IPS-NIHi7 (cell line): ENCODE data around the gene IFNA8.
A peak's percentile ranks its signal among the peaks of the same experiment; 100 is the strongest.
"Not testable (repeated sequence)": the region's sequence is repeated elsewhere in the genome, so short reads cannot be mapped to it uniquely, and the experiment has no call there.

Experiments
- DNase-seq: peaks from one replicate; pipeline ENCODE4 v3.0.0; 2012; ENCODE audit warnings: mixed read lengths; ENCODE audit errors: extremely low spot score

IFNA8 gene

DNA sequence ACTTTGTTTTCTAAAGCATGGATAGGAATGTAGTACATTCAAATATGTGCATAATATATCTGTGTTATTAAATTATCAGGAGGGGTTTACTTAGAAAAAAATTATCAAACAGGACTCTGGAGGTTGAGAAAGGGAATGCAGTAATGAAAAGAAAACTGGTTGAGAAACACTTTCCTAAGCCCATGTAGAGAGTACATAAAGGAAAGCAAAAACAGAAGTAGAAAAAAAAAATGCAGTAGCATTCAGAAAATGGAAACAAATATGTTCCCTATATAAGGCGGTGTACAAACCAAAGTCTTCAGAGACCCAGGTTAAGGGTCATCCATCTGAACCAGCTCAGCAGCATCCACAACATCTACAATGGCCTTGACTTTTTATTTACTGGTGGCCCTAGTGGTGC, at the start of gene IFNA8:
TSS of gene IFNA8 (plus strand) at position 301 of the 400 bp plus-strand sequence. CDS start at position 361, 60 bp downstream.
- no peak for DNase-seq

DNA sequence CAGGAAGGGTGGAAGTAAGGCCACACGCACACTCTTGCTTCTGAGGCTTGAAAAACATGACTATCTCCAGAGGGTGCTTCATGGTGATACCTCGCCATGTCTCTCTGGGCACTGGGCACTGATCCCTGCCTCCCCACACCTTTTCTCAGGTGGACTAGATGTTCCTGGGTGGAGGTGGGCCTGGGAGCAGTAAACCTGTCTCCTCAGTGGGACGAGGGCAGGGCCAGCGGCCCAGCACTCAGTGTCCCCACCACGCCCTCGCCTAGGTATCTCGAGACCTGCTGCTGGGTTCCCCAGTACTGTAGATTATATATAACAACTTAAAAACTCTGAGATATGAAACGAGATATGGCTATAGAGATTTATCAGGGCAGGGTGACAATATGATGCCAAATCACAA, 46.6 kb upstream of the IFNA8 start:
- DNase-seq: no peak

DNA sequence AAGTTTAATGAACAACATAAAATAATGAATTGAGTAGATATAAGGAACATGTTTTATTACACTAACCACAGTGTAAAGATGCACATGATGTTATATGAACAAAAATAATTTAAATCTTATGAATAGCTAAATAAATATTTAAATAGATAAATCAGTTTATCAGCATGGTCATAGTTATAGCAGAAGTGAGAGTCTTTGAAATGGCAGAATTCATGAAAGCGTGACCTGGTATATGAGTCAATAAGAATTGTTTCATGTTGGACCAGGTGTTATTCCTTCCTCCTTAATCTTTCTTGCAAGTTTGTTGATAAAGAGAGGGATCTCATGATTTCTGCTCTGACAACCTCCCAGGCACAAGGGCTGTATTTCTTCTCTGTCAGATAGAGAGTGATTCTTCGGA, 41.7 kb upstream of the IFNA8 start:
- DNase-seq: not testable (repeated sequence)

DNA sequence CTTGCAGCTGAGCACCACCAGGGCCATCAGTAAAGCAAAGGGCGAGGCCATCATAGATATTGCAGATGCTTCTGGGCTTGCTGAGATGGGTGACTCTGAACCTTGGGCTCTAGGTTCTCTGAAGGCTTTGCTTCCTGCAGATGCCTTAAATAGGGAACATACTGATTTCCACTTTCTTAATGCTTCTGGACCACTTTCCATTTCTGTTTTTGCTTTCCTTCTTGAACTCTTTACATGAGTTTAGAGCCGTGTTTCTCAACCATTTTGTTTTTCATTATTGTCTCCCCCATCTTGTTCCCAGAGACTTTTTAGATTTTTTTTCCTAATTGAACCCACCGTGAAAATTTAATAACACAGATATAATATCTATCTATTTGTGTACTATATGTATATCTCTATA, 41.0 kb upstream of the IFNA8 start, which contains the start of gene IFNA13:
TSS of gene IFNA13 (minus strand) at position 101 of the 400 bp plus-strand sequence. CDS start at position 54, 47 bp downstream.
- no peak for DNase-seq

DNA sequence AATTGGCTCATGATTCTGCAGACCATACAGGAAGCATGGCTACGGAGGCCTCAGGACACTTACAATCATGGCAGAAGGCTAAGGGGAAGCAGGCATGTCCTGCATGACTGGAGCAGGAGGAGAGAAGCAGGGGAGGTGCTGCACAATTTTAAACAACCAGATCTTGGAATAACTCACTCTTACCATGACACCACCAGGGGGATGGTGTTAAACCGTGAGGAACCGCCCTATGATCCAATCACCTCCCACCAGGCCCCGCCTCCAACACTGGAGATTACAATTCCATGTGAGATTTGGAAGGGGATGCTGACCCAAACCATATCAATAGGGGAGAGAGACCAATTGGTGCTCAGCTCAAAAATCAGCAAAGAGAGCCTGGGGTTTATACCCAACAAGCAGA, 37.5 kb upstream of the IFNA8 start:
- DNase-seq: not testable (repeated sequence)

DNA sequence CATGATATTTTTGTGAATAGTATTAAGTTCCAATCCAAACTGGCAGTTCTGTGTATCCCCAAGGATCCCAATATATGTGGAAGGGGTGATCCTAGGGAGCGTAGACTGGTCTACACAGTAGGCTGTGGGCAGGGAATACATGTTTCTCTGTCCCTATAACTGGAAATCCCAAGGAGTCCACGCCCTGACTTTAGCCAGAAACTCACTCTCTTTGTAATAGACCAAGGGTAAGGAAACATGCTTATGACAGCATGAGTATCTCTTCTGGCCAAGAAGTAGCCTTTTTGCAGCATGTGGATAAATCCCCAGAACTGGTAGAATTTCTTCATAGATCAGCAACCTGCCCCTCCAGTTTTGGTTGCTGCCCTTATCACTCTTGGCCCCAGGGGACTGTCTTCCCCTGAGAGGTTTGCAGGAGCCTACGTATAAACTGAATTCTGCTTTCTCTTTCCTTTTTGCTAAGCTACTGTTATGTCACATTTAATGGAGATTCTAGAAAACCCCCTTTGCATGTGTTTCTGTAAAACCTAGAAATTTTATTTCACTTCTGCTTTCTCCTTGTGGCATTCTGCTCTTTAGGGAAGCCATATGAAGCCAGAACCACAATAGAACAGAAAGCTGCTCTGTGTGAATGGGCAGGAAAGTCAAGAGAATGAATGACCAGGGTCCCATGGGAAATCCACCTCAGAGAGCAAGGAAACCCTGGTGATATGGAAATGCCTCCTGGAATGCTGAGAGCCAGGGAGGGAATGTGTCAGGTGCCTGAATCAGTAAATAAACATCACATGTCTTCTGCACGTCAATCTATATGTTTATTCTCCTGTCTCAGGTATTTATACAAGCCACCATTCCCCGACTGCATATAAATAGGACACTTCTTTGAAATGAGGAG, 27.2 kb upstream of the IFNA8 start:
- DNase-seq: no peak

DNA sequence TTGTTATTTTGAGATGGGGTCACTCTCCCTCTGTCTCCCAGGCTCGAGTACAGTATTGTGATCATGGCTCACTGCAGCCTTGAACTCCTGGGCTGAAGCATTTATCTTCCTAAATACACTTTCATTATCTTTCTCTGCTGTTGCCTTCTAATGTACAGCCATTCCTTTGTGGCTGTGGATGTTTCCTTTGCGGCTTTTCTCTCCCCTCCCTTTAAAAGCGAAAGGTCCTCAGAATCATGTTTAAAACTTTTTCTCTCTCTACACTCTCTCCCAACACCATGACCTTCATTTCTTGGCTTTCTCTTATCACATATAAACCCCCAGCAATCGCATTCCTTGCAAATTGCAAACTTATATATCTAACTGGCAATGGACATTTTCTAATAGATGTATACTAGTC, 25.3 kb upstream of the IFNA8 start:
- no peak for DNase-seq

DNA sequence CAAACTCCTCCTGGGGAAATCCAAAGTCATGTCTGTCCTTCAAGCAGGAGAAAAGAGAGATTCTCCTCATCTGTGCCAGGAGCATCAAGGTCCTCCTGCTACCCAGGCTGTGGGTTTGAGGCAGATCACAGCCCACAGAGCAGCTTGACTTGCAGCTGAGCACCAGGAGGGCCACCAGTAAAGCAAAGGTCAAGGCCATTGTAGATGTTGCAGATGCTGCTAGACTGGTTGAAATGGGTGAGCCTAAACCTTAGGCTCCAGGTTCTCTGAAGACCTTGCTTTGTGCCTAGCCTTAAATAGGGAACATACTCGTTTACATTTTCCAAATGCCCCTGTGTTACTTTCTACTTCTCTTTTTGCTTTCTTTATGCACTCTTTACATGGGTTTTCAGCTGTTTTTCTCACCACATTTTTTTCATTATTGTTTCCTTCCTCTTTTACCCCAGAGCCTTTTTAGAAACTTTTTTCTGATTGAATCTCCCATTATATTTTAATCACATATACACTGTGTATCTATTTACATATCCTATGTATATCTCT, 23.7 kb upstream of the IFNA8 start, which contains the start of gene IFNA2:
TSS of gene IFNA2 (minus strand) at position 268 of the 540 bp plus-strand sequence. CDS start at position 199, 69 bp downstream.
- no peak for DNase-seq

DNA sequence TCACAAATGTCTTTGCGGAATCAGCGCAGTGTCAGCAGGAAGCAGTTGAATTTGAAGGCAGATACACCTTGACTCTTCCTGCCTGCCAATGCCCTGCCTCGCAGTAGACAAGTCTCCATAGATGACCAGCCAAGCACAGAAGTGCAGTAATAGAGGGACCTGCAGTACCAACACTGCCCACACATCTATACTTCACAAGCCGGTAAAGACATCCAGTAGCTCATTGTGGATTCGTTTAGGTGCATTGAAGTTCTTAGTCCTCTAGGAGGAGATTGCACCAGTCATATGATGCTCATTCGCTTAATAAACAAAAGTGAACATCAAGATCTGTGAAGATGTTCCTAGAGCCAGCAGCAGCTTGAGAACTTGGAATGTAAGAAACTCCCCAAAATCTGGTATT, 16.6 kb upstream of the IFNA8 start:
- DNase-seq: peak; percentile 34

DNA sequence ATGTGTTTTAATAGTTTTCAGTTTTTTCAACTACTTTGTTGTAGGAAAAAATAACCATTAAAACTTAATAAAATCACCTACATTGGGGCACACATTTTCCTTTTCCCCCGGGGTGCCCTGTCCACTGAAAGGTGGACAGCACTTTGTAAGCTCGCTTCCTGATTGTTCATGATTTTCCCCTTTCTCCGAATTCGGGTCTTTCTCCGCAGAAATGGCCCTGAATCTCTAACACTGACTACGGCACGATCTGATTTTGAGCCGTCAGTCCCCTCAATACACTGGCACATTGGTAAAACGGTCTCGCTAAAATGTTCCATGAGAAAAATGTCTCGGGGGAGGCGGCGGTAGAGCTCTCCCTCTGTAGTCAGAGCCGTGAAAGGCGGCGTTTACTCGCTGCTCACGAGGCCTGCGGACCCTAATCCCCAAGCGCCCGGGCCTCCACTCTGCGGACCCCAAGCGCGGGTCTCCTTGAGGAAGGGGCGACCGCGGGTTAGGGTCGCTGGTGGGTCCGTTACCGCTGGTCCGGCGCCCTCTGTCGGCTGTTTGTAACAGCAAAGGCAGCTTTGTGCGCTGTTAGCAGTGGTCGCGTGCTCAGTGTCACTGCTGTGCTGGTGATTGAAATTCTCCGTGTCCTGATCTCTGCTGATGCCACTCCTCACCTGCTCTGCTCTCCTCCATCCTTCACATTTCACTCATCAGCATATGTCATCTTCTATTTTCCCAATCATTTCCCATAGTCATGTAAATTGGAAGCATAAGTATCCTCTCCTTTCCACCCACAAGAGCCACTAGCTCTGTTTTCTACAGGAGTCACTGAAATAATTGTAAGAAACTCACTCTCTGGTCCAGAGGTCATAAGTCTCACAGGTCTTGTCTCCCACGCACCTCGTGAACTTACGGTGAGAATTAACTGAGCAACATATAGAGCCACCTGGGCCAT, 12.9 kb upstream of the IFNA8 start:
- DNase-seq: peak; percentile 57

DNA sequence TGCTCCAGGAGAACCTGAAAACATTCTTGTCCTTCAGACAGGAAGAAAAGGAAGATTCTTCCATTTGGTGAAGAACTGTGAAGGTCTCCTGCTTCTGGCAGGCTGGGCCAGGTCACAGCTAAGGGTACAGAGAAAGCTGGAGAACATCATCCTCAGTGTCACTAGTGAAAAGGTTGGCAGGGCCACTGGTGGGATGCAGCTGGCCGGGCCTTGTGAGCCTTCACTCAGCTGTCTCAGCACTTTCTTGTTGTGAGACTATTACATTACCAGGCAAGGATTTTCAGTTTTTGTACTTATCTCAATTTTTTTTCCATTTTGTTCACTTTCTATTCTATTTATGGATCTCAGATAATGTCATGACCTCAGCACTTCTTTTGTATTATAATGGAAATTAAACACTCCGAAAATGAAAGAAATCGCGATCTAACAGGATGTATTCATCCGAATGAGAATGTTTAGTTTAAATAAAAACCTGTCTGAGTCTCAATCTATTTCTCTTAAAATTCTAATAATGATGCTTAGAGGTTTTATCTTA, 9.9 kb upstream of the IFNA8 start:
- DNase-seq: no peak

DNA sequence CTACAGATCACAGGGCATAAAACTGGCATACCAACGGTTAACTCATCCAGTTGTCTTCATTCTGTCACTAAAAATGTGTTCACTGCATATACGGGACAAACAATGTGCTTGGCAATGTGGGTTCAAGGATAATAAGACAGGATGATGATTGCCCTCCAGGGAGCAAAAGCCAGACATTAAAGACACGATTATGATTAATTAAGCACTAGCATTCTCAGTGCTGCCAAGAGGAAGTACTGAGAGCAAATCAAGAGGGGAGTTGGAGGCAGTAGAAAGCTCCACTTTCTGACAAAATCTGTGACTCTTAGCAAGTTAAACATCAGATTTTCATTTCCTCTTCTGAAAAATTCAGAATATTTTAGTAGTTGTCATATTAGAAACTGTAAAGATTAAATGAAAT, 9.0 kb upstream of the IFNA8 start:
- DNase-seq: no peak

DNA sequence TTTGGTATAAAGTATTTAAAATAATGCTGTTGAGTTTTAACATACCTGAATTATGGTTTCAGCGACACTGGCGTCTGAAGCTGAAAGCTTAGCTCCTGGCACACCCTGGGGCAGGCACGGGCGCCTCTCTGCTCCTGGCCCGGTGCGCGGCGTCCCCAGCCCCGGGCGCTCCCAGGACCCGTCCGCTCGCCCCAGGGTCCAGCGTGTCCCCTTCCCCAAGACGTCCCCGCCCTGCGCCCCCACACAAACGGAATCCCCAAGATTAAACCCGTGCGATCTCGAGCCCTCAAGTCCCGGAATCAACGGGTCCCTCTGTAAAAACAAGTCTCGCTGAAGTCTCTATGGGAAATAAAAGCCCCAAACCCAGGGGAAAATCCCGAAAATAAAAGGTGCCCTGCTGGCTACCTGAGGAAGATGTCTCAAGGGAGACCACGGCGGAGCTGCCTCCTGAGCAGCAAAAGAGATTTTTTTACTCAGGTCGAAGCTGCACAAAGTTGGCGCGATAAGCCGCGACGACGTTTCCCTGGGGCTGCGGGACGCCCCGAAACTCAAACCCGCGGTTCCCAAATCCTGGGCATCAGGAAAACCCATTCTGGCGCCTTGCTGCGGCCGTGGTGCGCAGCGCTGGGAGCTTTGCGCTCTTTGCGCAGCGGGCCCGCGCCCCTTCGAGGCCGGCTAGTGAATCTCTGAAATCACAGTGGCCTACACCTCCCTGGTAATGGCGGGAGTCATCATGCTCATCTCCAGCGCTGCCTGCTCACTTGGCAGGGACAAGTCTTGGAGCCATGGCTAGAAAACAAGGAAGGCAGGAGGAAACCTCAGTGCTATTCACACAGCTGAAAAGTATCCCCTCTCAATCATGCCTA, 6.3 kb upstream of the IFNA8 start:
- DNase-seq: peak; percentile 62

DNA sequence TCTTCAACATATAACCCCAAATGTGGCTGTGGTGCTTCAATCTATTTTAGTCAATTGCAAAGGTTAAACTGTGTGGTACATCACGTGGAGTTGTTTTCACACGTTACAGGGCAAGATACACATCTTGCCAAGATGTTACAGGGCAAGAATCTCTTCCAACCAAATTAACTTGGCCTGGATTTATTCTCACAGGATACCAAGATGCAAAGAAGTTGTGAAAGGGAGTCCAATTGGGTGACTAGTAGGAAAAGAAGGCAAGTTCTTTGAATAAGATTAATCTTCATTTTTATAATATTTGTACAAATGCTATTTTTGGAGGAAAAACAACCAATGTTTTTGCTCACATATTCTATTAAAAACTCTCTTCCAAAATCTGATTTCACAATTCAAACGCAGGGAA, 4.8 kb upstream of the IFNA8 start:
- DNase-seq: no peak

DNA sequence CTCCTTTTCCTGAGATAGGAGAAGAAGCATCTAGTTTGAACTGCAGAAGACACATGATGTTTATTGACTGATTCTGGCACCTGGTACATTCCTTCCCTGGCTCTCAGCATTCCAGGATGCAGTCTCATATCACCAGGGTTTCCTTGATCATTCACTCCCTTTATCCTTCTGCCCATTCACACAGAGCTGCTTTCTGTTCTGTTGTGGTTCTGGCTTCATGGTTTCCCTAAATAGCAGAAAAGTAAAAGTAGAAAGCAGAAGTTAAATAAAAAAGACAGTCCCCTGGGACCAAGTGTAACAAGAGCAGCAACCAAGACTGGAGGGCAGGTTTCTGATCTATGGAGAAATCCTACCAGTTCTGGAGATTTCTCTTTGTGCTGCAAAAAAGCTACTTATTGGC, 3.2 kb downstream of the IFNA8 start:
- no peak for DNase-seq

DNA sequence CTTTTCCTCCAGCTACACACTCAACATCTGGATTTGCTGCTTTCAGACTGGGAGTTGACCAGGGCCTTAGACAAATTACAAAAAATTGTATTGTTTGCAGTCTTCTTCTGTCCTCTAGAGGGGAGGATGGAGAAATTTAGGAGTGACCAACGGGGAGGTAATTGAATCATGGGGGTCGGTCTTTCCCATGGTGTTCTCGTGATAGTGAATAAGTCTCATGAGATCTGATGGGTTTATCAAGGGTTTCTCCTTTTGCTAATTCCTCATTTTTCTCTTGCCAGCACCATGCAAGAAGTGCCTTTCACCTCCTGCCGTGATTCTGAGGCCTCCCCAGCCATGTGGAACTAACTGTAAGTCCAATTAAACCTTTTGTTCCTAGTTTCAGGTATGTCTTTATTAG, 4.2 kb downstream of the IFNA8 start:
- DNase-seq: no peak

DNA sequence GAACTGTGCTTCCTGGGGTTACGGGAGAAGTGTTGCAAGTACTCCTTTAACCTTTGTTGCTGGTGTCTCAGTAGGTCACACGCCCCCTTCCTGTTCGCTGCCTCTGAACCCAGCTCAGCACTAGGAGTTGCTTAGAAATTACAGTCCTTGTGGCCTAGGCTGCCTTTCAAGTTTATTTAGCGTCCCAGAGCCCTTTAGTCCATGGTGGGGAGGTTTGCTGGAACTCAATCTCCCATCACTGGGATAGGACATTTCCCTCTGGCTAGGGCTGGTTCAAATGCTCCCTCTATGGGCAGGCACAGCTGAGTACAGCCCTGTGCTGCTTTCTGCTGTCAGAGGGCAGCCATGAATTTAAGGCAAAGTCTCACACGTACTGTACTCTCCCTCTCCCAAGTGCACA, 4.7 kb downstream of the IFNA8 start:
- DNase-seq: peak; percentile 31

DNA sequence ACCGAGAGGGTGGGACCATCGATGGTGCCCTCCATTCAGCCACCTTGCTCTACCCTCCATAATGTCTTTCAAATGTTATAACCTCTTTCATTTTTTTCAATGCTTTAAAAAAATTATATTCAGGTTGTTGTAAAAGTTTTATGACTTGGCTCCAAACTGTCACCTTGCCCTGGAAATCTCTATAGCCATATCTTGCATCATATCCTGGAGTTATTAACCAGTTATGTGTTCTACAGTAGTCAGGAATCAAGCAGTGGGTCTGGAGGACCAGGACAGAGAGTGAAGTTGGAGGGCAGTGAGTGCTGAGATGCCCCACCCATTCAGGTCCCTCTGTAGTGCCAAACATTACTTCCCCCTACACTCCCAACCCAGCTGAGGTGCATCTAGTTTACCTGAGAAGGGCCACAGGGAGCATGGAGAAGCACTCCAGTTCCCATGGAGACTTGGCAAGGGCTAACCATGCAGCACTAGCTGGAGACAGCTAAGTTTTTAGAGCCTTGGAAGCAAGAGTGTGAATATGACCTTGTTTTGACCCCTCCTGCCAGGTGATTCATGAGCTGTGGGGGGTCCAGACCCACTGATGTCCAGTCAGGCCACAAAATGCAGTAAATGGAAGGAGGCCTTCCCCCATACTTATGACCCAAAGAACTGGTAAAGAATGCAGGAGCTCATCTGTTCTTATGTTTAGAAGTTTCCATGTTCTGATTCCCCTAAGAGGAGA, 5.5 kb downstream of the IFNA8 start:
- no peak for DNase-seq

DNA sequence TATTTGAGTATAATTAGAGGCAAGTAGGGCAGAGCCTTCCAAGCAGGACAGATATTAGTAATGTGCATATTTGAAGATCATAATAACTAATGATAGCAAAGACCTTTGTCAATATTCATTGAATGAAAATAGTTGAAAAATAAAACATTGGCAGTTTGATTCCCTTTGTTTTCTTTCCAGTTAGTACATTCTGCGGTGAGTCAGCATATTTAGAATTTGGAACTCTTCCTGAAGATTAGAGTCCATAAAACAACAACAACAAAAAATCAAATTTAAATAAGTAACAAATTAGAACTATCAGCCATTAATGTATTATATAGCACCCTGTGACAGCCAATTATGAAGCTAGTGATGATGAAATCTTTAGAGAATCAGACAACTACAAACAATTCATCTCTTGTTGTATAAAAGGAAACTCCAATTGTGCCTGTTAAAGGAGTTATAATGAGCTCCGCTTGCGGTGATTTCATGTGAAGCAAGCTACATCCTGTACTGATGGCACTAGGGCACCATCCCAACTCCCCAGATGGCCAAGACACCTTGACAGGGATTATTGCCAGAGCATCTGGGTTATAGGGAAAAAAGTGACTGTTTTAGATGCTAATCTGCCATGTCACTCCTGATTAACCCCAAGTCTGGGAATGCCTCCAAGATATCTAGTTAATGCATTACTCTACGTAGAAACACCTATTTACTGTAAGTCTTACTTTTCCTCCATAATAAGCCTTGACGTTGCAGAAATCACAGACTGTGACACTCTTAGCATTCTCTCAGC, 6.8 kb downstream of the IFNA8 start:
- DNase-seq: no peak
